ENCODE results near the gene OGA. TPM values are rescaled to one million over a fixed set of nuclear protein-coding genes. Genes with fewer than 3 reads are reported as not detected.

OGA gene
- total RNA-seq, 1 donor from 2014 or later = 119 TPM

DNA sequence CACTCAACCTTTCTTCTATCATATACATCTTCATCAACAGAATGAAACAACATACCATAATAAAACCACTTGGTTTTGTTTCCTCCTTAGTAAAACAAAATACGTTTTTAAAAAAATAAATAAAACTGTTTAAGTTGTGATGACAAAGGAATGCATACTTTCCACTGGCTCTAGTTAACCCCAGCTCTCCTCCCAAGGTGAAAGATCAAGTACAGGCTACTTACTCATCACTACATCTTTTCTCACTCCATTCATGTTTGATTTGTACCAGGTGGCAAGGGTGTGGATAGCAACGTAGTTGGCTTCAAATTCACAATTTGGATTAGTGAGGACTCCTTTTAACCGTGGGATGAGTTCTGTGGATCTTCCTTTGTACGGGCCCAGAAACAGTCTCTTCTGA, 14.7 kb downstream of the OGA start:
- Histone ChIP-seq H3K36me3 (ENCODE audit: insufficient read depth, low read length) (peaks cover 54% of the 10 kb centered on the region), H3K9me3 (ENCODE audit: insufficient read depth, low read depth, low read length) (no peaks in the 10 kb centered on the region), H3K4me2 (ENCODE audit: low read length) (no peak overlapping the region), H3K4me3 (ENCODE audit: insufficient read depth, low read depth, low read length) (no peak overlapping the region), H3K27me3 (ENCODE audit: insufficient read depth, low read length) (no peaks in the 10 kb centered on the region), H2AFZ (ENCODE audit: low read depth, low read length) (no peak overlapping the region), H3K4me1 (ENCODE audit: insufficient read depth, low read length) (peaks cover 3% of the 10 kb centered on the region), H3K79me2 (ENCODE audit: insufficient read depth, low read length) (peaks cover 85% of the 10 kb centered on the region), H3K9ac (ENCODE audit: low read length) (no peak overlapping the region), H3K27ac (ENCODE audit: low read depth, low read length) (no peak overlapping the region), H4K20me1 (ENCODE audit: insufficient read depth, low read length) (peaks cover 90% of the 10 kb centered on the region)
- DNase-seq (ENCODE audit: low read depth) = no peak
- TF ChIP-seq EZH2 (IDR thresholded peaks at IDR 0.05; ENCODE audit: insufficient read depth, low read length) = no peak
- TF ChIP-seq, protein P1, sequence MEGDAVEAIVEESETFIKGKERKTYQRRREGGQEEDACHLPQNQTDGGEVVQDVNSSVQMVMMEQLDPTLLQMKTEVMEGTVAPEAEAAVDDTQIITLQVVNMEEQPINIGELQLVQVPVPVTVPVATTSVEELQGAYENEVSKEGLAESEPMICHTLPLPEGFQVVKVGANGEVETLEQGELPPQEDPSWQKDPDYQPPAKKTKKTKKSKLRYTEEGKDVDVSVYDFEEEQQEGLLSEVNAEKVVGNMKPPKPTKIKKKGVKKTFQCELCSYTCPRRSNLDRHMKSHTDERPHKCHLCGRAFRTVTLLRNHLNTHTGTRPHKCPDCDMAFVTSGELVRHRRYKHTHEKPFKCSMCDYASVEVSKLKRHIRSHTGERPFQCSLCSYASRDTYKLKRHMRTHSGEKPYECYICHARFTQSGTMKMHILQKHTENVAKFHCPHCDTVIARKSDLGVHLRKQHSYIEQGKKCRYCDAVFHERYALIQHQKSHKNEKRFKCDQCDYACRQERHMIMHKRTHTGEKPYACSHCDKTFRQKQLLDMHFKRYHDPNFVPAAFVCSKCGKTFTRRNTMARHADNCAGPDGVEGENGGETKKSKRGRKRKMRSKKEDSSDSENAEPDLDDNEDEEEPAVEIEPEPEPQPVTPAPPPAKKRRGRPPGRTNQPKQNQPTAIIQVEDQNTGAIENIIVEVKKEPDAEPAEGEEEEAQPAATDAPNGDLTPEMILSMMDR (IDR thresholded peaks at IDR 0.05; ENCODE audit: insufficient read depth, low read depth, low read length) = no peak
- no peaks in the 10 kb centered on the region for H3K27me3 Mint-ChIP-seq (ENCODE audit: low read depth, unreplicated experiment)
- H3K4me1 Mint-ChIP-seq (ENCODE audit: low read depth, unreplicated experiment) = peaks cover 8% of the 10 kb centered on the region
- no peak overlapping the region for H3K4me3 Mint-ChIP-seq (ENCODE audit: unreplicated experiment)
- H3K9me3 Mint-ChIP-seq (ENCODE audit: unreplicated experiment) = no peaks in the 10 kb centered on the region
- peaks cover 30% of the 10 kb centered on the region for H3K36me3 Mint-ChIP-seq (ENCODE audit: low read depth, unreplicated experiment)
- no peak for FAIRE-seq
- no peak overlapping the region for H3K27ac Mint-ChIP-seq (ENCODE audit: unreplicated experiment)

DNA sequence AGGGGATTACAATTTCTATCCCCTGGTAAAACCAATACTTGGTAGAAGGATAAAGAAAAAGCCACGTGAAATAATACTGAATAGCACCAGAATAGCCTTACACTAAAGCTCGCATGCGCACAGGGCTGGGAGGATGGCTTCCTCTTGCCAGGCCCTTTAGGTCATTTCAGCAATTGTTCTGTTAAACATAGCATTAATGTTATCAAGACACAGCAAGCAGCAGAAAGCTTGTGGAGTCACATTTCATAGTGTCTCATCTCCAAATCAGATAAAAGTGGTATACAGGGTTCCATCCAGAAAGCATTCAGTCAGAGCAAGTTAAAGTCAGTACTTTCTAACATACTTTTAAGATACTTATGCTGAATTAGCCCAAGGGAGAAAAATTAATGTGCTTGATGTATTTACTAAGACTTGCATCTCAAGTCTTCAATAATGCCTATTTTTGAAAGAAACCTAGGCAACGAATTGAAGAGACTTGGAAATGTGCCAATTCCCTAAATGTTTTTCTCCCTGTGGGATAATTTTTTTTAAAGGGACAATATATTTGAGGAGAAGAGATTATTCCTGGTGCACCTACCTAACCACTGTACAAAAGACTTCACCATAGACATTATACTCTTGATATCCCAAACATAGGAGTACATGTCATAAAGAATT, 20.7 kb downstream of the OGA start:
- Histone ChIP-seq H3K27me3 (ENCODE audit: insufficient read depth, low read length) (no peaks in the 10 kb centered on the region), H3K79me2 (ENCODE audit: insufficient read depth, low read length) (peaks cover 85% of the 10 kb centered on the region), H3K27ac (ENCODE audit: low read depth, low read length) (no peak overlapping the region), H3K4me2 (ENCODE audit: low read length) (no peak overlapping the region), H3K4me1 (ENCODE audit: insufficient read depth, low read length) (no peaks in the 10 kb centered on the region), H3K9me3 (ENCODE audit: insufficient read depth, low read depth, low read length) (no peaks in the 10 kb centered on the region), H3K9ac (ENCODE audit: low read length) (no peak overlapping the region), H4K20me1 (ENCODE audit: insufficient read depth, low read length) (peaks cover 92% of the 10 kb centered on the region), H3K36me3 (ENCODE audit: insufficient read depth, low read length) (peaks cover 67% of the 10 kb centered on the region), H3K4me3 (ENCODE audit: insufficient read depth, low read depth, low read length) (no peak overlapping the region), H2AFZ (ENCODE audit: low read depth, low read length) (no peak overlapping the region)
- Mint-ChIP-seq H3K9me3 (ENCODE audit: unreplicated experiment) (no peaks in the 10 kb centered on the region), H3K4me1 (ENCODE audit: low read depth, unreplicated experiment) (no peaks in the 10 kb centered on the region), H3K27ac (ENCODE audit: unreplicated experiment) (no peak overlapping the region), H3K27me3 (ENCODE audit: low read depth, unreplicated experiment) (no peaks in the 10 kb centered on the region), H3K36me3 (ENCODE audit: low read depth, unreplicated experiment) (peaks cover 40% of the 10 kb centered on the region), H3K4me3 (ENCODE audit: unreplicated experiment) (no peak overlapping the region)
- TF ChIP-seq, protein P1 (IDR thresholded peaks at IDR 0.05; ENCODE audit: insufficient read depth, low read depth, low read length) = no peak
- no peak for TF ChIP-seq EZH2 (IDR thresholded peaks at IDR 0.05; ENCODE audit: insufficient read depth, low read length)
- FAIRE-seq = no peak
- no peak for DNase-seq (ENCODE audit: low read depth)

DNA sequence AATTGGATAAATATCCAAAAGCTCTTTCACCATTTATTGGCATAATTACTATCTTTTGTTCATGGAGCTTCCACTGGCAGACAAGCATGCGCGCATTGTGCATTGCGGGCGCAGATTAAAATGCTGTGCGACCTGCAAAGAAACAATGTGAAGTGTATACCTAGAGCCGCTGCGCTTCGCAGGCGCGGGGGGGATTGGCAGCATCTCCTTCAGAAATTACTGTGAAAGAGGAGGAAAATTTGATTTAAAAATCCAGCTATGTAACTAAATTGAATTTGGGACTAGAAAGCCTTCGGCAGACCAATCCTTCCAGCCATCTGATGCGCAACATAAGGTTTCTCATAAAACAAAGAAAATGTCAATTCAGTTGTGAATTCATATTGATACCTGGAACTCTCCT, 24.7 kb downstream of the OGA start:
- H3K4me3 Mint-ChIP-seq (ENCODE audit: unreplicated experiment) = no peak overlapping the region
- no peak overlapping the region for H3K4me3 ChIP-seq (ENCODE audit: insufficient read depth, low read depth, low read length)
- peaks cover 22% of the 10 kb centered on the region for H3K36me3 Mint-ChIP-seq (ENCODE audit: low read depth, unreplicated experiment)
- no peaks in the 10 kb centered on the region for H3K4me1 Mint-ChIP-seq (ENCODE audit: low read depth, unreplicated experiment)
- peaks cover 83% of the 10 kb centered on the region for H3K36me3 ChIP-seq (ENCODE audit: insufficient read depth, low read length)
- no peaks in the 10 kb centered on the region for H3K27me3 ChIP-seq (ENCODE audit: insufficient read depth, low read length)
- H3K9ac ChIP-seq (ENCODE audit: low read length) = no peak overlapping the region
- DNase-seq (ENCODE audit: low read depth) (no peak), FAIRE-seq (no peak)
- H3K4me2 ChIP-seq (ENCODE audit: low read length) = no peak overlapping the region
- no peak overlapping the region for H3K27ac Mint-ChIP-seq (ENCODE audit: unreplicated experiment)
- no peaks in the 10 kb centered on the region for H3K9me3 ChIP-seq (ENCODE audit: insufficient read depth, low read depth, low read length)
- no peak overlapping the region for H3K27ac ChIP-seq (ENCODE audit: low read depth, low read length)
- TF ChIP-seq, protein P1 (IDR thresholded peaks at IDR 0.05; ENCODE audit: insufficient read depth, low read depth, low read length) = no peak
- TF ChIP-seq EZH2 (IDR thresholded peaks at IDR 0.05; ENCODE audit: insufficient read depth, low read length) = no peak
- H4K20me1 ChIP-seq (ENCODE audit: insufficient read depth, low read length) = peaks cover 72% of the 10 kb centered on the region
- no peaks in the 10 kb centered on the region for H3K9me3 Mint-ChIP-seq (ENCODE audit: unreplicated experiment)
- H3K27me3 Mint-ChIP-seq (ENCODE audit: low read depth, unreplicated experiment) = no peaks in the 10 kb centered on the region
- H2AFZ ChIP-seq (ENCODE audit: low read depth, low read length) = no peak overlapping the region
- H3K4me1 ChIP-seq (ENCODE audit: insufficient read depth, low read length) = no peaks in the 10 kb centered on the region
- H3K79me2 ChIP-seq (ENCODE audit: insufficient read depth, low read length) = peaks cover 58% of the 10 kb centered on the region
